ENCODE results near the gene NPAT. TPM values are rescaled to one million over a fixed set of nuclear protein-coding genes. Genes with fewer than 3 reads are reported as not detected.
A peak's percentile ranks its signal among the peaks of the same experiment; 100 is the strongest.

The NPAT gene
- 10 to 100 TPM; 12.1 to 15.7 (median 13.4) TPM for total RNA-seq
- polyA plus RNA-seq, result 1 to 10 TPM; 1.6 to 4.8 (median 1.8) TPM

DNA sequence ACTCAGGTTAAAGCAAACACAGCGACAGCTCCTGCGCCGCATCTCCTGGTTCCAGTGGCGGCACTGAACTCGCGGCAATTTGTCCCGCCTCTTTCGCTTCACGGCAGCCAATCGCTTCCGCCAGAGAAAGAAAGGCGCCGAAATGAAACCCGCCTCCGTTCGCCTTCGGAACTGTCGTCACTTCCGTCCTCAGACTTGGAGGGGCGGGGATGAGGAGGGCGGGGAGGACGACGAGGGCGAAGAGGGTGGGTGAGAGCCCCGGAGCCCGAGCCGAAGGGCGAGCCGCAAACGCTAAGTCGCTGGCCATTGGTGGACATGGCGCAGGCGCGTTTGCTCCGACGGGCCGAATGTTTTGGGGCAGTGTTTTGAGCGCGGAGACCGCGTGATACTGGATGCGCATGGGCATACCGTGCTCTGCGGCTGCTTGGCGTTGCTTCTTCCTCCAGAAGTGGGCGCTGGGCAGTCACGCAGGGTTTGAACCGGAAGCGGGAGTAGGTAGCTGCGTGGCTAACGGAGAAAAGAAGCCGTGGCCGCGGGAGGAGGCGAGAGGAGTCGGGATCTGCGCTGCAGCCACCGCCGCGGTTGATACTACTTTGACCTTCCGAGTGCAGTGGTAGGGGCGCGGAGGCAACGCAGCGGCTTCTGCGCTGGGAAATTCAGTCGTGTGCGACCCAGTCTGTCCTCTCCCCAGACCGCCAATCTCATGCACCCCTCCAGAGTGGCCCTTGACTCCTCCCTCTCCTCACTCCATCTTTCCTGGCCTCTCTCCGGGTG lies at the start of gene NPAT, which contains the start of gene ATM:
TSS of gene NPAT (minus strand) at position 65 of the 774 bp plus-strand sequence. CDS start 102 bp downstream, outside the sequence.
TSS of gene ATM (plus strand) at position 494 of the 774 bp plus-strand sequence. CDS start 4,558 bp downstream, outside the sequence.
- TF ChIP-seq POLR2AphosphoS5 (IDR thresholded peaks at IDR 0.05), result peak; percentile 97 to 98 (median 98)
- TF ChIP-seq, protein P1, sequence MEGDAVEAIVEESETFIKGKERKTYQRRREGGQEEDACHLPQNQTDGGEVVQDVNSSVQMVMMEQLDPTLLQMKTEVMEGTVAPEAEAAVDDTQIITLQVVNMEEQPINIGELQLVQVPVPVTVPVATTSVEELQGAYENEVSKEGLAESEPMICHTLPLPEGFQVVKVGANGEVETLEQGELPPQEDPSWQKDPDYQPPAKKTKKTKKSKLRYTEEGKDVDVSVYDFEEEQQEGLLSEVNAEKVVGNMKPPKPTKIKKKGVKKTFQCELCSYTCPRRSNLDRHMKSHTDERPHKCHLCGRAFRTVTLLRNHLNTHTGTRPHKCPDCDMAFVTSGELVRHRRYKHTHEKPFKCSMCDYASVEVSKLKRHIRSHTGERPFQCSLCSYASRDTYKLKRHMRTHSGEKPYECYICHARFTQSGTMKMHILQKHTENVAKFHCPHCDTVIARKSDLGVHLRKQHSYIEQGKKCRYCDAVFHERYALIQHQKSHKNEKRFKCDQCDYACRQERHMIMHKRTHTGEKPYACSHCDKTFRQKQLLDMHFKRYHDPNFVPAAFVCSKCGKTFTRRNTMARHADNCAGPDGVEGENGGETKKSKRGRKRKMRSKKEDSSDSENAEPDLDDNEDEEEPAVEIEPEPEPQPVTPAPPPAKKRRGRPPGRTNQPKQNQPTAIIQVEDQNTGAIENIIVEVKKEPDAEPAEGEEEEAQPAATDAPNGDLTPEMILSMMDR (IDR thresholded peaks at IDR 0.05), result peak; percentile 28 to 63 (median 51)
- peak in 1 of 4 donors; percentile 58 for TF ChIP-seq EP300 (IDR thresholded peaks at IDR 0.05)
- peak; percentile 95 to 96 for TF ChIP-seq POLR2A (IDR thresholded peaks at IDR 0.05)
- intact Hi-C loops (cut with DNase I), result loop anchor here (2.0 to 5.0 kb wide), 4 partner anchors 102 to 445 kb away; partner anchors contain the start of genes ACAT1, CUL5, DDX10 and POGLUT3
- Histone ChIP-seq H3K4me3 (peak within 1 kb of the TSS; percentile 69 to 82 (median 74)), H3K27ac (peak within 1 kb of the TSS; percentile 90 to 95 (median 94)), H3K4me1 (peaks cover 0 to 35% (median 28%) of the 10 kb centered on the region in 4 donors), H3K27me3 (no peaks in the 10 kb centered on the region), H3K9me3 (no peaks in the 10 kb centered on the region), H3K36me3 (peaks cover 0 to 4% (median 0%) of the 10 kb centered on the region in 4 donors)
- peak; percentile 100 for DNase-seq
- 0% methylated on average over 70 of the region's 70 CpGs for WGBS, 2 donors

DNA sequence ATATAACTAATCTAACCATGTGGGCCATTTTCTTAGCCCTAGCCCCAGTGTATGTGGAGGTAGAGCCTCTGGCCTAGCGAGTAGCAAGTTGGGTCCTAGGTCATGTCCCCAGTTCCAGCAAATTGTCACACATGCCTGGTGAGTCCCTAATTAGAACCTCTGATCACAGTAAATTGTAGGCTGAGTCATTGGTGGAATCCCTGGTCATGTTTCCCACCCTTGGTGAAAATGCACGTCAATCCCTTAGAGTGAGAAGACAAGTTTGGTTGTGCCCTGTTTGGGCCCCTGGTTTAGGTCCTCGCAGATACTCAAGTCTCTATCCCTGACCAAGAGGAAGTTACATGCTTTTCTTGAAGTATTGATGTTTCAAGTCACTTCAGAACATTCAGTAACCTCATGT lies 47.1 kb upstream of the NPAT start:
- no peaks in the 10 kb centered on the region for H3K27me3 ChIP-seq
- no peaks in the 10 kb centered on the region for H3K9me3 ChIP-seq
- intact Hi-C loops (cut with DNase I), result no loop called here
- H3K4me3 ChIP-seq, result no peak overlapping the region
- peaks cover 0 to 69% (median 4%) of the 10 kb centered on the region in 4 donors for H3K36me3 ChIP-seq
- no peaks in the 10 kb centered on the region for H3K4me1 ChIP-seq
- DNase-seq, result no peak
- H3K27ac ChIP-seq, result no peak overlapping the region
- TF ChIP-seq, protein P1 (IDR thresholded peaks at IDR 0.05), result no peak
- TF ChIP-seq POLR2AphosphoS5 (IDR thresholded peaks at IDR 0.05) (no peak), EP300 (IDR thresholded peaks at IDR 0.05) (no peak), POLR2A (IDR thresholded peaks at IDR 0.05) (no peak)
- 96% methylated on average over 3 of the region's 3 CpGs for WGBS, 2 donors

DNA sequence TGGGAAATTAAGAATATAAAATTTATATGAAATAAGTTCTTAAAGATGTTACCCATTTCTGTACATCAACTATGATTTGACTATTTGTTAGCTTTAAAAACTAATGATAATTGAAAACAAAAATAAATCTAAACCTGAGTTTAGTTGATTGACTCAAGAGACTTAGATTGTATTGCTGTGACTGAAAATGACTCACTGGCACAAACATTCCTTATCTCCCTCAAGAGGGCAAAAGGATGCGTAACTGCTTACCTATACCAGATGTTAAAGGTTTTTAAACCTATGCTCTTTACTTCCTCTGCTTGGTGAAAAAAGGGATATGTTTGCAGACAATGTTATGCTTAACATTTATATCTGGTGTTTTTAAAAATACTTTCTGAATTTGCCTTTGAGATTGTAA lies 30.7 kb upstream of the NPAT start:
- TF ChIP-seq POLR2A (IDR thresholded peaks at IDR 0.05) (no peak), POLR2AphosphoS5 (IDR thresholded peaks at IDR 0.05) (no peak)
- TF ChIP-seq, protein P1 (IDR thresholded peaks at IDR 0.05), result no peak
- no peaks in the 10 kb centered on the region for H3K4me1 ChIP-seq
- H3K9me3 ChIP-seq, result no peaks in the 10 kb centered on the region
- intact Hi-C loops (cut with DNase I), result no loop called here
- no peak overlapping the region for H3K4me3 ChIP-seq
- H3K36me3 ChIP-seq, result peaks cover 0 to 100% (median 38%) of the 10 kb centered on the region in 4 donors
- H3K27ac ChIP-seq, result no peak overlapping the region
- no peaks in the 10 kb centered on the region for H3K27me3 ChIP-seq
- WGBS, 2 donors, result 92 to 98% methylated on average over 1 of the region's 1 CpG
- DNase-seq, result no peak

DNA sequence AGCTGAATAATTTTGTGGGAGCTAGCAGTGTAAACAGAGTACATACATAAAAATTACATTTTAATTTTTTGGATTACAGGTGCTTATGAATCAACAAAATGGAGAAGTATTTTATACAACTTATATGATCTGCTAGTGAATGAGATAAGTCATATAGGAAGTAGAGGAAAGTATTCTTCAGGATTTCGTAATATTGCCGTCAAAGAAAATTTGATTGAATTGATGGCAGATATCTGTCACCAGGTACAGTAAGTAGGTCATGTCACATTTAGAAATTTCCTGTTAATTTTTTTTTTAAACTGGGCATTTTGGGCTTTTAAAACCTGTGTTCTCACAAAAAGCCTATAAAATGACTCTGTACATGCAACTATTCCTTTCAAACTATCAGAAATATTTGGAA lies 24.4 kb upstream of the NPAT start:
- H3K27me3 ChIP-seq, result no peaks in the 10 kb centered on the region
- WGBS, 2 donors, result 89 to 92% methylated on average over 2 of the region's 2 CpGs
- H3K36me3 ChIP-seq, result peaks cover 0 to 91% (median 11%) of the 10 kb centered on the region in 4 donors
- H3K4me1 ChIP-seq, result no peaks in the 10 kb centered on the region
- no peak for DNase-seq
- no peaks in the 10 kb centered on the region for H3K9me3 ChIP-seq
- TF ChIP-seq POLR2AphosphoS5 (IDR thresholded peaks at IDR 0.05) (no peak), EP300 (IDR thresholded peaks at IDR 0.05) (no peak), POLR2A (IDR thresholded peaks at IDR 0.05) (no peak)
- TF ChIP-seq, protein P1 (IDR thresholded peaks at IDR 0.05), result no peak
- H3K27ac ChIP-seq, result no peak overlapping the region
- intact Hi-C loops (cut with DNase I), result no loop called here
- no peak overlapping the region for H3K4me3 ChIP-seq
